CD4-positive, alpha-beta T cell treated with Interferon gamma for 1 hour (primary cell): Measurements from ENCODE around the gene ERRFI1.

ENCODE experiments used
- DNase-seq: peaks from one replicate; pipeline ENCODE4 v3.0.0-alpha.2; 2020

Gene ERRFI1

GRCh38 chr1:8002329-8002910 lies 23.7 kb downstream of the ERRFI1 start:
- DNase-seq = no peak

- DNase-seq = no peak
Observed at GRCh38 chr1:7995437-7995836, 30.7 kb downstream of the ERRFI1 start.

DNA sequence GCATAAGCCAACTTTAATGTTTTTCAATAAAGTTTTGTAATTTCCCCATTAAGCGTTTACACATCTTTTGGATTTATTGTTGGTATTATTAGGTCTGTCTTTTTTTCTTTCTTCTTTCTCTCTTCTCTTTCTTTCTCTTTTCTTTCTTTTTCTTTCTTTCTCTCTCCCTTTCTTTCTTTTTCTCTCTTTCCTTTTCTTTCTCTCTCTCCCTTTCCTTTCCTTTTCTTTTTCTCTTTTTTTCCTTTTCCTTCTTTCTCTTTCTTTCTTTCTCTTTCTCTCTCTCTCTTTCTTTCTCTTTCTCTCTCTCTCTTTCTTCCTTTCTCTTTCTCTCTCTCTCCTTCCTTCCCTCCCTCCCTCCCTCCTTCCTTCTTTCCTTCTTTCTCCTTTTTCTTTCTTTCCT lies 31.3 kb downstream of the ERRFI1 start:
- no peak for DNase-seq

- no peak for DNase-seq
Observed at GRCh38 chr1:7993593-7994479, 32.3 kb downstream of the ERRFI1 start.

GRCh38 chr1:7992885-7993284 lies 33.2 kb downstream of the ERRFI1 start:
- DNase-seq = no peak

DNA sequence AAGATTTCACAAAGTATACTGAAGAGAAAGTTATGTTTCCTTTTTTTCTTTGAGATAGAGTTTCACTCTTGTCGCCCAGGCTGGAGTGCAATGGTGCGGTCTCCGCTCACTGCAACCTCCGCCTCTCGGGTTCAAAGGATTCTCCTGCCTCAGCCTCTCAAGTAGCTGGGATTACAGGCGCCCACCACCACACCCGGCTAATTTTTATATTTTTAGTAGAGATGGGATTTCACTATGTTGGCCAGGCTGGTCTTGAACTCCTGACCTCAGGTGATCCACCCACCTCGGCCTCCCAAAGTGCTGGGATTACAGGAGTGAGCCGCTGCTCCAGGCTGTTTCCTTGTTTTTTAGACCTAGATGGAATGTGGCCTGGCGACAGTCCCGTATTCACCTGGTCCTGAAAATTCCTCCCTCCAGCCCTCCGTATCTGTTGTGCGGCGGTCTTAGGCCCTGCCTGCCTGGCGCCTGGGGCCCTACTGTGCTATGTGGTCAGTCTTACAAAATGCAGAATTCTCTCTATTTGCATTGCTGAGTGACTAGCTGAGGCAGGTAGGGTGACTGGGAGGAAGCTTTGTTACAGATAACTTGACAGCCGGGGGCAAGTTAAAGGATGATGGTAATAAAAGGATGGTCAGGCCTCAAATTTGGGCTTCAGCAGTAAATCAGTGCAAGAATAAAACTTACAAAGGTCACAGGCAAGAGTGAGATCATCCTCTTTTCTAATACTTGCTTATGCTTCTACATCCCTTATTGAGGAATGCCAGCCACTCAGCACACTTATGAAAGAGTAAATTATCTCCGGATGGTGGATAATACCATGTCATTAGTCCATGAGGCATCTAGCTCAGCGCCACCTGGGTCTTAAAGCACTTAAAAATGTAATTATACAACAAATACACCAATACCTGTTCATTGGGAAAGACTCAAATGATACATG lies 34.3 kb downstream of the ERRFI1 start:
- DNase-seq = no peak

- DNase-seq = no peak
Observed at GRCh38 chr1:7989762-7990428, 36.2 kb downstream of the ERRFI1 start.

DNA sequence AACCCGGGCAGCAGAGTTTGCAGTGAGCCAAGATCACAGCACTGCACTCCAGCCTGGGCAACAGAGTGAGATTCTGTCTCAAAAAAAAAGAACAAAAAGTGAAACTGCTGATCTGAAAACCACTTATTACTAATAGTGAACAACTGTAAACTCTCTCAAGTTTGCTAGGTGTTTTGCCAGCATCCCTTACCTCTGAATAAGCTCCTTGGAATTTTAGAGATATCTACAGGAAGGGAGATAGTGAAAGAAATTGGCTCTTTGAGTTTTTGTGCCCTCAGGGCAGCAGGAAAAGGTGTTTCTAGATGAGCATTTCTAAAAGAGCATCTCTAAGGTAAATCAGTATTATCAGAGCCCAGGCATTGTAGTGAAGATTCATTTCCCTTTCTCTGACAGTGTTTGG lies 37.5 kb downstream of the ERRFI1 start:
- DNase-seq = no peak

DNA sequence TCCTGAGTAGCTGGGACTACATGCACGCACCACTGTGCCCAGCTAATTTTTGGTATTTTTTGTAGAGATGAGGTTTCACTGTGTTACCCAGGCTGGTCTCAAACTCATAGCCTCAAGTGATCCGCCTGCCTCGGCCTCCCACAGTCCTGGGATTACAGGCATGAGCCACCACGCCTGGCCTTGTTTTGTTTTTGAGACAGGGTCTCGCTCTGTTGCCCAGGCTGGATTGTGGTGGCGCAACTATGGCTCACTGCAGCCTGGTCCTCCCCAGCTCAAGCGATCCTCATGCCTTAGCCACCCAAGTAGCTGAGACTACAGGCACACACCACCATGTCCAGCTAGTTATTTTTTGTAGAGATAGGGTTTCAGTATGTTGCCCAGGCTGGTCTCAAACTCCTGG lies 38.6 kb downstream of the ERRFI1 start:
- DNase-seq = no peak

DNA sequence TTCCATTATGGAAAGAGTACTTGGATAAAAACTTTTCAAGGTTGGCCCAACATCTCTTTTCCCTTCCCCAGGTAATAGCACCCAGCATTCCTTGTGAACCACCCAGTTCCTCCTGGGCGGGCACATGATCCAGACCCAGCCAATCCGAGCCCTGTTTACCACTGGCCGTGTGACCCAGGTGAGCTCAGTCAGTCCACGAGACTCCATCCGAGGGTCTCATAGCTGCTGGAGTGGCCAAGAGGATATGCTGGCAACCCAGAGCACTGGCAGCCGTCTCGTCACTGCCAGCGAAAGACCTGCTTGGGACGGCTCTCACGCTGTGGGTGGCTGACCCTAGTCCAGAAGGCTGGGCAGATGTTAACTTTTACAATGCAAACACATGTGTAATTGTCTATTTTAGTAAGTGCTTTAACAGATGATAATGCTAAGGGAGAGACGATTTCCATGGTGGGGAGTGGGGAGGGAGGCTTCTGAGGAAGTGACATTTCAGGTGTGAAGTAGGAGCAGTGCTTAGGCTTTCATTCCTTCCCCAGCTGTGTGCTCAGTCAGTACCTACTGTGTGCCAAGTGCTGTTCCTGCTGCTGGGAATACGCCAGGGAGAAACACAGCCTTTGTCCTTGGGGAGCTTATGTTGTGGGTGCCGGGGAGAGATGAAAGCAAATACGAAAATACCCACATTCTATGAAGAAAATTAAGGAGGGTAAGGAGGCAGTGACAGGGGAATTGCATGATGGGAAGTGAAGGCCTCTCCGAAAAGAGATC lies 40.1 kb downstream of the ERRFI1 start:
- no peak for DNase-seq

DNA sequence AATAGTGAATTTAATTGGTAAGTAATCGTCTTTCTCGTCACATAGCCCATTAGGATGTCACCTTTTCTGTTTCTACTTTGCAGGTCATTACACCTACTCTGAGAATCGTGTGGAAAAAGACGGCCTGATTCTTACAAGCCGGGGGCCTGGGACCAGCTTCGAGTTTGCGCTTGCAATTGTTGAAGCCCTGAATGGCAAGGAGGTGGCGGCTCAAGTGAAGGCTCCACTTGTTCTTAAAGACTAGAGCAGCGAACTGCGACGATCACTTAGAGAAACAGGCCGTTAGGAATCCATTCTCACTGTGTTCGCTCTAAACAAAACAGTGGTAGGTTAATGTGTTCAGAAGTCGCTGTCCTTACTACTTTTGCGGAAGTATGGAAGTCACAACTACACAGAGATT lies 41.3 kb downstream of the ERRFI1 start:
- DNase-seq = no peak

DNA sequence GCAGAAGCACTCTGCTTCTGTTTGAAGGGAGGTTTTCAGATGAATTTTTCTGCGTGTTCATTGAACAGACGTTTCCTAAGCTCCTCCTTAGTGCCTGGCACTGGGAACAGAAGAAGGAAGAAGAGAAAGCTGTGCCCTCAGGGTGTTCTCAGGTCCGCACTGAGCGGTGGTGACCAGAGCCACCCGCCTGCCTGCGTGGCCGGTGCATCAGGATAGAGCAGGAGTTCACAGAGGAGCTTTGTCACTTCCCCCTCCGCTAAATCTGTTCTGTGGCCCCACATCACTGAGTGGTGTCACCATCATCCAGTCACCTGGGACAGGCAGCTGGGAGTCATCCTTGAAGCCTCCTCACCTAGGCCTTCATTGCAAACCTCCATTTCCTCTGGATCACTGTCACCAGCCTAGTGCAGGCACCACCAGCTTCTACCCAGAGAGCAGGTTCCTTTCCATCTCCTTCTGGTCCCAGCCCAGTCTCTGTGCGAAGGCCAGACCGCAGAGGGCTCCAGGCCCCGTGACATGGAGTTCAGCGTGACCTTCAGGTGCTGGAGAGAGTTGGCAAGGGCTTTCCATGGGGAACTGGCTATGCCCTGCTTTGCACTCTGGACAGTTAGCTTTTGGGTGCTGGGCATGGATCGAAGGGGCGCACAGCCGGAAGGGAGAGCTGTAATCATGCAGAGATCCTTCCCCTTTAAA lies 42.9 kb downstream of the ERRFI1 start:
- DNase-seq = no peak

DNA sequence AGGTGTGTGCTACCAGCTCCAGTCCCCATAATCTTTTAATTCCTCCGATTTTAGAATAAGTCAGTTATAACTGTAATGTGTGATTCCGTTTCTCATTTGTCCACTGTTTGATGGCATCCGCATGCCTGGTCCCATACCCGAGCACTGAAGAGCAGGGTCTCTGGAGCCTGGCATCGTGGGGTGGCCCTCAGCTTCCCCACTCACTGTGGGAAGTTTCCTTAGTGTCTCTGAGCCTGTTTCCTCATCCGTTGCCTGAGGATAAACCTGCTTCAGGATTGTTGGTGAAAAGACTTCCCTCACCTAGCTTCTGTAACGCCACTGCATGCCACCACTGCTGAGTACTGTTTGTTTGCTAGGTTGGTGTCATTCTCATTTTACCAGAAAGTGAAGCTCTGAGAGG lies 45.1 kb downstream of the ERRFI1 start:
- DNase-seq = no peak

GRCh38 chr1:7975212-7975865 lies 50.8 kb downstream of the ERRFI1 start:
- DNase-seq = peak; percentile 6

GRCh38 chr1:7973086-7973485 lies 53.0 kb downstream of the ERRFI1 start:
- DNase-seq = no peak

DNA sequence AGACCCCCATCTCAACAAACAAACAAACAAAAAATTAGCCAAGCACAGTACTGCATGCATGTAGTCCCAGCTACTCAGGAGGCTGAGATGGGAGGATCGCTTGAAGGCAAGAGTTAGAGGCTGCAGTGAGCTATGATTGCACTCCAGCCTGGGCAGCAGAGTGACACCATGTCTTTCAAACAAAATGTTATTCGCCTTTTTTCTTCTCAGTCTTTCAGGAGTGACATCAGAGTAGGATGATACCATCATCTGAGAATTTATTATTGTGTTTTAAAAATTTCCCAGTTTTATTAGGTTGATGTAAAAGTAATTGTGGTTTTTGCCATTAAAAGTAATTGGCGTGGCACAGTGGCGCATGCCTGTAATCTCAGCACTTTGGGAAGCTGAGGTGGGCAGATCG lies 53.8 kb downstream of the ERRFI1 start:
- no peak for DNase-seq

- DNase-seq = no peak
Observed at GRCh38 chr1:7971024-7971423, 55.1 kb downstream of the ERRFI1 start.

GRCh38 chr1:7970246-7970645 lies 55.9 kb downstream of the ERRFI1 start:
- no peak for DNase-seq

DNA sequence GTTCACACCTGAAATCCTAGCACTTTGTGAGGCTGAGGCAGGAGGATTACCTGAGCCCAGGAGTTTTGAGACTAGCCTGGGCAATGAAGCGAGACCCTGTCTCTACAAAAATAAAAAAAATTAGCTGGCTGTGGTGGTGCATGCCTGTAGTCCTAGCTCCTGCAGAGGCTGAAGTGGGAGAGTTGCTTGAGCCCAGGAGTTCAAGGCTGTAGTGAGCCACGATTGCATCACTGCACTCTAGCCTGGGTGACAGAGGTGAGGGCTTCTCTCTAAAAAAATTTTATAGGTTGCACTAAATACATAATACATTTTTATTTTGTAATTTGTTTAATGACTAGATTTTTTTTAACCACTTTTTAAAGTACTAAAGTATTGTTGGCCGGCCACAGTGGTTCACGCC lies 58.5 kb downstream of the ERRFI1 start:
- no peak for DNase-seq

DNA sequence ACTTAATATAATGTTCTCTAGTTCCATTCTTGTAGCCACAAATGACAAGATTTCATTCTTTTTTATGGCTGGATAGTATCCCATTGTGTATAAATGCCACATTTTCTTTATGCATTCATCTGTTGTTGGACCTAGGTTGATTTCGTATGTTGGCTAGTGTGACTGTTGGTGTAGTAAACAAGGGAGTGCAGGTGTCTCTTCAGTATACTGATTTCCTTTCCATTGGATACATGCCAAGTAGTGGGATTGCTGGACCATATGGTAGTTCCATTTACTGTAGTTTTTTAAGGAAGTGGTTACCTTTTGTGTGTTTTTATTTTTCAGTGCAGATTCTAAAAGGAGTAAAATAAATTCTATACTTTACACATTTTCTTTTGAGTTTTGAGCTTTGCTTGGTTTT lies 58.9 kb downstream of the ERRFI1 start:
- no peak for DNase-seq

DNA sequence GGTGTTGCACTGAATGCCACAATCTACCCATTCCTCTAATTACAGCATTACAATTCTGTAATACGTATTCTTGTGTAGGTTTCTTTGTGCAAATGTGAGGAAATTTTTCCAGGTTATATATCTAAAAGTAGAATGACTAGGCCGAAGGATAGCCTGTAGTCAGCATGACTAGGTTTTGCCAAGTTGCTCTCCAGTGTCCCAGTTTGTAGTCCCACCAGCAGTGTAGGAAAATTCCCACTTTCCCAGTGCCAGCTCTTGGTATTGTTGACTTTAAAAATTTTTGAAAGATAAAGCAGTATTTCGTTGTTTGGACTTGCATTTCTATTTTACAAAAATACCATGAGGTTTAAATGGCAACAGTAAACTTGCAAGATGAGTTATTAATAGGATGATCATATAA lies 61.6 kb downstream of the ERRFI1 start:
- no peak for DNase-seq
